ENCODE data around the gene BABAM2.

BABAM2 gene

DNA sequence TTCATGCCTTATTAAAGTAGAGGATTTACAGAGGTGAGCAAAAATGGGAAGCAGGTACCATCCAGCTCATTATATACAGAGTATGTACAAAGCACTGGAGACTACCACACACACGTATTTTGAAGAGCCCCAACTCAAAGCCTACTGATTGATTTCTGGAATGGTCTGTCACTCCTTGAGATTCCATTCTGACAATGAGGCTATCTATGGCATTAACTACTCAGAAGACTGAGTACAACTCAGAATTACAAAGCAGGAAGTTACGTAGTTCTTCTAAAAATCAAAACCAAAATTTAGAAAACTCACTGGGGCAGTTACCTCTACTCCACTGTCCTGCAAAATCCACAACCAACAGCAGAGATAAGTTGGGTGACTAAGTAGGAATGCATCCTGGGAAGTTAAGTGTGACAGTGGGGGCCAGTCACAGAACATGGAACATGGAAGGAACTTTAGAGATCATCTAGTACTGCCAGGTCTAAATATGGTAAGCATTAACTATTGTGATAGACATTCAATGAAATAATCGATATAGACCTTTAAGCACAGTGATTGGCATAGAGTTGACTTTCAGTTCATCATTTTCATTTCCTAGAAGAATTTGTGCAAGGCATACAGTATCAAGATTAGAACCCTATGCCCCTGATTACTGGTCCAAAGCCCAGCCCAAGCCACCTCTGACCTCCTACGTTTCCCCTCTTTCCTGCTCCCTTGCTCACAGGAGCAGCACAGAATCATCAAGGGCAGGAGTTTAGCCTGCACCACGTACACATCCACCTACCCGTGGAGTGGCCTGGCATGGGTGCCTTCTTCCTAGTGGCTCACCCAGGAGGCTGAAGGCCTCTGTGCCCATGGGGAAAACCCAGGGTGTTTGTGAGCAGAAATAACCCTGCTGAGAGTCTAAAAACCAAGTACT lies 422.0 kb downstream of the BABAM2 start:
- DNase-seq (ENCODE audit: low read depth): no peak
- no peak overlapping the region for H3K4me3 ChIP-seq (ENCODE audit: low read length)
- TF ChIP-seq, protein P1, sequence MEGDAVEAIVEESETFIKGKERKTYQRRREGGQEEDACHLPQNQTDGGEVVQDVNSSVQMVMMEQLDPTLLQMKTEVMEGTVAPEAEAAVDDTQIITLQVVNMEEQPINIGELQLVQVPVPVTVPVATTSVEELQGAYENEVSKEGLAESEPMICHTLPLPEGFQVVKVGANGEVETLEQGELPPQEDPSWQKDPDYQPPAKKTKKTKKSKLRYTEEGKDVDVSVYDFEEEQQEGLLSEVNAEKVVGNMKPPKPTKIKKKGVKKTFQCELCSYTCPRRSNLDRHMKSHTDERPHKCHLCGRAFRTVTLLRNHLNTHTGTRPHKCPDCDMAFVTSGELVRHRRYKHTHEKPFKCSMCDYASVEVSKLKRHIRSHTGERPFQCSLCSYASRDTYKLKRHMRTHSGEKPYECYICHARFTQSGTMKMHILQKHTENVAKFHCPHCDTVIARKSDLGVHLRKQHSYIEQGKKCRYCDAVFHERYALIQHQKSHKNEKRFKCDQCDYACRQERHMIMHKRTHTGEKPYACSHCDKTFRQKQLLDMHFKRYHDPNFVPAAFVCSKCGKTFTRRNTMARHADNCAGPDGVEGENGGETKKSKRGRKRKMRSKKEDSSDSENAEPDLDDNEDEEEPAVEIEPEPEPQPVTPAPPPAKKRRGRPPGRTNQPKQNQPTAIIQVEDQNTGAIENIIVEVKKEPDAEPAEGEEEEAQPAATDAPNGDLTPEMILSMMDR (conservative IDR thresholded peaks at IDR 0.05; ENCODE audit: low read depth, low read length): no peak

DNA sequence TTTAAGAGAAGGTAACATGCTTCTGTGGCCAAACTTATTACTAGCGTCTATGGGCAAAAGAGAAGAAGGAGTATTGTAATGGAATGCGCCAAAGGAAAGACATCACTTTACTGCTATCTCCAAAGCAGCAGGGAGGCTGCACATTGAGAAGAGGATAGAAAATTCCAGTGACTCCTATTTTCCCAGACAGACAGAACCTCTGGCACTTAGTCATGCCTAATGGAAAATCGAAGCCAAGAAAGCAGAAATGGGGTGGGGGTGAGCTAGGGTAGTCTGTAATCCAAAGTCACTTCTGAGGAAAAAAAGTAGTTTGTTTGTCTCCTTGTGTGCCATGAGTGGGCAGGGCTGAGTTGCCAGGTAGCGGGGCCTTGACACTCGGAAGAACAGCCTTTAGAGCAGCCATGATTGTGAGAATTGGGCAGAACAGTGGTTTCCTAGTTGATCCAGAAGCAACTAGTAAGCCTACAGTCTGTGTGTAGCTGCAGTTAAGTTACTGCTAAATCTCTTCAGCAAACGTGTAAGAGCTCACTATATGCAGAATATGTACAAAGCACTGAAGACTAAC lies 422.8 kb downstream of the BABAM2 start:
- H3K4me3 ChIP-seq (ENCODE audit: low read length): no peak overlapping the region
- TF ChIP-seq, protein P1 (conservative IDR thresholded peaks at IDR 0.05; ENCODE audit: low read depth, low read length): no peak
- no peak for DNase-seq (ENCODE audit: low read depth)

DNA sequence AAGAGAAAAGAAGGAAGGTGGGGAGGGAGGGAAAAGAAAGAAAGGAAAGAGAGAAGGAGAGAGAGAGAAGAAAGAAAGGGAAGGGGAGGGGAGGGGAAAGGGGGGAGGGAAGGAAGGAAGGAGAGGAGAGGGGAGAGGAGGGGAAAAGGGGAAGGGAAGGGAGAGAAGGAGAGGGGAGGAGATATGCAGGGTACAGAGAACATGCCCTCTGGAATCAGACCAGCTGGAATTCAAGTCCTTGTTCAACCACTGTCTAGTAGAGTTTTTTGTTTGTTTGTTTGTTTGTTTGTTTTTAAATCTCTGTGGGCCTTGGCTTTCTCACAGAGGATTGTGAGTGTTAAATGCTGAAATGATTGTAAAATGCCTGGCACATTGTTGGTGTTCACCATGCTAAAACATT lies 424.4 kb downstream of the BABAM2 start:
- DNase-seq (ENCODE audit: low read depth): no peak
- no peak overlapping the region for H3K4me3 ChIP-seq (ENCODE audit: low read length)
- TF ChIP-seq, protein P1 (conservative IDR thresholded peaks at IDR 0.05; ENCODE audit: low read depth, low read length): no peak

DNA sequence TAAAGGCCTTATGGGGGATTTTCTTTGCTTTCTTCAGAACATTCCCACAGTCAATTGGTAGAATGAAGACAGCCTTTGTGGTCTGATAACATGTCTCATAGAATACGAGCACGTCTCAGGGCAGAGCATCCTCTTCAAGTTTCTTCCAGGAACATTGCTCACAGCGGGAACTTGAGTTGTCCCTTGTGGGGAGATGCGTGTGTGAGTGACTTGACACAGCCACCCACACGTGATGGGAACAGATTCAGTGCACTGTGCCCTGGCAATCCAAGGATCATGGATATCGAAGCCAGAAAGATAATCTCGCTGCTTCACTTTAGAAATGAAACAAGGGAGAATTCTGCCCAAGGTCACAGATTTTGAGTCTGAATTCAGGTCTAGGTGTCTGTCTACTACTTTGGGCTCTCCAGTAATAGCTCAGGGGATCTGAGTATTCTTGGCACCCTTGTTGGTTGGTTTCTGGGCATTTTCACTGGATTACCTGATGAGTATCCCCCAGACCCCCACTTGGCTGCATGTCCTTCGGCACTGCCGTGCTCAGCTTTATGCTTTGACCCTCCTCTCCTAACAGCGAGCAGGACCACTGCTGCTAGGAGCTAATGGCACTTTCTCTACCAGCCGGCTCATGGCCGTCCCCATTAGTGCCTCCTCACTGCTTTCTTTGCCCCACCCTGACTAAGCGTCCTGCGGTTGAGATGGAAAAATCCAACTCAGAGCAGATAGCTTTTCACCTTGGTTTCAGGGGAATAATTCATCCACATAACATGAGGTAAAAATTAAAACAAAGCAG lies 426.2 kb downstream of the BABAM2 start:
- H3K4me3 ChIP-seq (ENCODE audit: low read length): no peak overlapping the region
- TF ChIP-seq, protein P1 (conservative IDR thresholded peaks at IDR 0.05; ENCODE audit: low read depth, low read length): no peak
- no peak for DNase-seq (ENCODE audit: low read depth)

DNA sequence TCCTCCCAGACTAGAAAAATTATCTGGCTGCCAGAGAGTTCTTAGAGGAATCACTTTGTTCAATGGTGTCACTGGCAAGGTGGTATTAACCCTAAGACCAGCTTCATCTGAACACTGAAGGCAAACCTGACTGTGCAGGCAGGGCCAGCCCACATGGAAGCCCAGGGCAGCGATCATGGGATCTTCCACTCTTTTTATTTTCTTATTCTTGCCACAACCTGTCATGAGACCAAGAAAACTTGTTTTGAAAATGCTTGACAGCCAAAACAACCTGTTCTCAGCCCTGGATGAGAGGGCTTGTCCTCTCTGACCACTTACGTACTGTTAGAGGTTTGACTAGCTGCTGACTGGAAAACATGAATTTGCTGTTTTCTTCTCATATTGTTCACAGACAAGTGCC lies 426.9 kb downstream of the BABAM2 start:
- TF ChIP-seq, protein P1 (conservative IDR thresholded peaks at IDR 0.05; ENCODE audit: low read depth, low read length): no peak
- H3K4me3 ChIP-seq (ENCODE audit: low read length): no peak overlapping the region
- no peak for DNase-seq (ENCODE audit: low read depth)

DNA sequence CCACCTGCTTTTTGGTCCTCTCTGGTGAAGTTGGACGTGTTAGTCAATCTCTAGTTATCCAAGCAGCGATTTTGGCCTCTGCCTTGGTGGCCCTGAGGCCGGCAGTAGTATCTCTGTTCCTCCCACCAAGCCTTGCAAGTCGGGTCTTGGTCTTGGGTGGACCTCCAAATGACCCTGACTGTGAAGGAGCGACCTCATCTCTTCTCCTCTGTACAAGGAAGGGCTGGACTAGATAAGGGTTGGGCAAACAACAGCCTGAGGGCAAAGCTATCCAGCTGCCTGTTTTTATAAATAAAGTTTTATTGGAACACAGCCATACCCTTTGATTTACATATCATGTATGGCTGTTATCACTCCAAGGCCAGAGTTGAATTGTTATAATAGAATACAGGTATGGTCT lies 427.5 kb downstream of the BABAM2 start:
- H3K4me3 ChIP-seq (ENCODE audit: low read length): no peak overlapping the region
- no peak for DNase-seq (ENCODE audit: low read depth)
- TF ChIP-seq, protein P1 (conservative IDR thresholded peaks at IDR 0.05; ENCODE audit: low read depth, low read length): no peak
